GM21717 (cell line): ENCODE data around the gene TPSD1.
"Not testable (repeated sequence)": the region's sequence is repeated elsewhere in the genome, so short reads cannot be mapped to it uniquely, and the experiment has no call there.

Source experiments
- ATAC-seq: cut with Tn5 transposase; IDR thresholded peaks from one replicate; pipeline ENCODE4 v1.9.1; 2021; ENCODE audit warnings: mild to moderate bottlenecking, moderate library complexity; ENCODE audit not compliant: unreplicated experiment

The TPSD1 gene

GRCh38 chr16:1255276-1256122, at the start of gene TPSD1:
Gene TPSD1 (plus strand): TSS chr16:1256069. CDS start chr16:1256281, 212 bp downstream.
- ATAC-seq, result not testable (repeated sequence)

DNA sequence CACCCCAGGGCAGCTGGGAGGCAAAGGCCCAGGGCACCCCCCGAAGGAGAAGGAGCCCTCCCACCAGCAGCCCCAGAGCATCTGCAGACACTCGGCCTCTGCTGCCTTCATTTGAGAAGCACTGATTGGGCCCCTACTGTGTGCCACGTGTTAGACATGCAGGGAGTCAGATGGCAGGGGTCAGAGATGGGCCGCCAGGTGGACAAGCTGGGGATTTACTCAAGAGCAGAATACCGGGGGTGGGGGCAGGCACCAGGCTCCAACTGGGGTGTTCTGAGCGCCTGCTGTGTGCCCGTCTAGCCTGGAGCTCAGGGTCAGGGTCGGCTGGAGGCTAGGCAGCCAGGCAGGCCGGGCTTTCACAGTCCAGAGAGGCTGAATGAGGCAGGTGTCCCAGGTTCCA, 49.5 kb upstream of the TPSD1 start:
- no peak for ATAC-seq

GRCh38 chr16:1206786-1207185, 49.1 kb upstream of the TPSD1 start:
- no peak for ATAC-seq

DNA sequence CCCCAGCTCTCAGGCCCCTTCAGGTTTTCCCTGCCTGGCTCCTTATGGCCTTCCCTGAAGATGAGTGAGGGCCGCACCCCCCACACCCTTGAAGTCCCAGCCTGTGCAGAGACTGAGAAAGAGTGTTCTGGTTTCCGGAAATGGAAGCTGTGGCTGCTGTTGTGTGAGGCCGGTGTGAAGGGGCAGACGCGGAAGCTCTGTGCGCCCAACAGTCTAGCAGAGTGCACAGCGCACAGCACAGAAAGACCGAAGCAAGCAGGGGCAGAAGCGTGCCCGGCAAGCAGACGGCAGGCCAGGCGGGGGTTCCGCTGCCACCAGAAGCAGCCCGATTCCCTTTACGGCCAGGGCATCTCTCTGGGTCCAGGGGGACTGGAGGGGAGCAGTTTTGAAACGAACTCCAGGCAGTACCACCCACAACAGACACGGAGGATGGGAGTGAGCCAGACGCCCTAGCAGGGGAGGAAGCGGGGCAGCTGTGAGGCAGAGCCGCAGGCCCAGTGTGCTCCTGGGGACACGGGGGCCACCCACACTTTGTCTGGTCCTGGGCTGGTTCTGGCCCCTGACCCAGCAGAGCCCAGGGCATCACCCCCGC, 47.5 kb upstream of the TPSD1 start:
- ATAC-seq, result no peak

DNA sequence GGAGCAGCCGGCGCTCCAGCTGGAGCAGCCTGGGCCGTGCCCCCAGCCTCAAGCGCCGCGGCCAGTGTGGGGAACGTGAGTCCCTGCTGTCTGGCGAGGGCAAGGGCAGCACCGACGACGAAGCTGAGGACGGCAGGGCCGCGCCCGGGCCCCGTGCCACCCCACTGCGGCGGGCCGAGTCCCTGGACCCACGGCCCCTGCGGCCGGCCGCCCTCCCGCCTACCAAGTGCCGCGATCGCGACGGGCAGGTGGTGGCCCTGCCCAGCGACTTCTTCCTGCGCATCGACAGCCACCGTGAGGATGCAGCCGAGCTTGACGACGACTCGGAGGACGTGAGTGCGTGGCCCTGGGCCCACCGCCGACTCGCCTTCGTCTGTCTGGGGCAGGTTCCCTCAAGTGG, 46.8 kb upstream of the TPSD1 start:
- ATAC-seq, result no peak

DNA sequence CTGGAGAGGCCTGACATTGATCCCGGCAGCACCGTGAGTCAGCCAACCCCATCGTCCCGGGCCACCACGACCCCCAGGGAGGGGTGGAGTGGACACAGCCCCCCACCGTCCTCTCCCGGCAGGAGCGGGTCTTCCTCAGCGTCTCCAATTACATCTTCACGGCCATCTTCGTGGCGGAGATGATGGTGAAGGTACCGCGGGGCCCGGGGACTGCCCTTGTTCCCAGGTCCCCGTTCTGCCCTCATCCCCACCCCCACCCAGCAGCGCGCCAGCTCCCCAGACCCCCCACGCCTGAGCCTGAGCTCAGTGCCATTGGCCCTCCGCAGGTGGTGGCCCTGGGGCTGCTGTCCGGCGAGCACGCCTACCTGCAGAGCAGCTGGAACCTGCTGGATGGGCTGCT, 45.4 kb upstream of the TPSD1 start:
- no peak for ATAC-seq

- ATAC-seq, result no peak
Measured at GRCh38 chr16:1211451-1212268, 44.2 kb upstream of the TPSD1 start.

DNA sequence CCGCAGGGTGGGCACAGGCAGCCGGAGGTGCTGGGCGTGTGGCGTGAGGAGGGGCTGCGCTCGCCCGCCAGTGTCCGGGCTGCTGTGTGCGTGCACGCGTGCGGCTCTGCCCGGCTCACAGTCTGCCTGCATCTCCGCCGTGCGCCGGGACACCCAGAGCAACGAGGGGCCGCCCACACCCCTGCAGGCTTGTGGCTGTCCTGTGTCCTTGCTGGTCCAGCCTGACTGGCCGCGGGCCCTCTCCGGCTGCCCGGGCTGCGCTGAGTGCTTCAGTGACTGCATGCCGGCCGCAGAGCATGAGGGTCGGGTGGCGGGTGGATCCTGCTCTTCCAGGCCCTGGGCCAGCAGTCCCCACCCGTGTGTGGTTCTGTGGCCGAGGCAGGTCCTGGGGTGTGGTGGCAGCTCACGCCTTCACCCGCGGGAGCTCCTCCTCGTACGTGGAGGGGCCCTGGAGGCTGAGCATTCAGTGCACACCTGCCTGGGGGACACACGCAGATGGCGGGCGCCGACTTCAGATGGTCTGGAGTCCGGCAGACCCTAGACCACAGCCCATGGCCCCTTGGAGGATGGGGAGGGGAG, 43.2 kb upstream of the TPSD1 start:
- no peak for ATAC-seq

- no peak for ATAC-seq
Measured at GRCh38 chr16:1213231-1213630, 42.6 kb upstream of the TPSD1 start.

- ATAC-seq, result no peak
Measured at GRCh38 chr16:1213796-1214372, 42.0 kb upstream of the TPSD1 start.

DNA sequence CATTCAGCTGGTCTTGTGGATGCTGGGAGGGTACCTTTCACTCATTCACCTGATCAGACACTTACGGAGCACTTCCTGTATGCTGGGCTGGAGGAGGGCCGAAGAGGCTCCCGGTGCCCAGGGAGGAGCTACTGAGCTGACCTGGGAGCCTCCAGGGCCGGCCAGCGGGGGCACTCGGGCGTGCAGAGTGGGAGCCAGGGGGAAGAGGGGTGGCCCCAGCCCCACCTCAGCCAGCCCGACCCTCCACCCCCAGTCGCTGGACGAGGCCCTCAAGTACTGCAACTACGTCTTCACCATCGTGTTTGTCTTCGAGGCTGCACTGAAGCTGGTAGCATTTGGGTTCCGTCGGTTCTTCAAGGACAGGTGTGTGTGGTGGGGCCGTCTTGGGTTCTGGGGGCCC, 41.1 kb upstream of the TPSD1 start:
- no peak for ATAC-seq

- ATAC-seq, result no peak
Measured at GRCh38 chr16:1215574-1216295, 40.1 kb upstream of the TPSD1 start.

- no peak for ATAC-seq
Measured at GRCh38 chr16:1216296-1216619, 39.6 kb upstream of the TPSD1 start.

GRCh38 chr16:1216681-1217400, 39.0 kb upstream of the TPSD1 start:
- ATAC-seq, result no peak

GRCh38 chr16:1217526-1217925, 38.3 kb upstream of the TPSD1 start:
- no peak for ATAC-seq

GRCh38 chr16:1218061-1218929, 37.6 kb upstream of the TPSD1 start:
- ATAC-seq, result no peak

DNA sequence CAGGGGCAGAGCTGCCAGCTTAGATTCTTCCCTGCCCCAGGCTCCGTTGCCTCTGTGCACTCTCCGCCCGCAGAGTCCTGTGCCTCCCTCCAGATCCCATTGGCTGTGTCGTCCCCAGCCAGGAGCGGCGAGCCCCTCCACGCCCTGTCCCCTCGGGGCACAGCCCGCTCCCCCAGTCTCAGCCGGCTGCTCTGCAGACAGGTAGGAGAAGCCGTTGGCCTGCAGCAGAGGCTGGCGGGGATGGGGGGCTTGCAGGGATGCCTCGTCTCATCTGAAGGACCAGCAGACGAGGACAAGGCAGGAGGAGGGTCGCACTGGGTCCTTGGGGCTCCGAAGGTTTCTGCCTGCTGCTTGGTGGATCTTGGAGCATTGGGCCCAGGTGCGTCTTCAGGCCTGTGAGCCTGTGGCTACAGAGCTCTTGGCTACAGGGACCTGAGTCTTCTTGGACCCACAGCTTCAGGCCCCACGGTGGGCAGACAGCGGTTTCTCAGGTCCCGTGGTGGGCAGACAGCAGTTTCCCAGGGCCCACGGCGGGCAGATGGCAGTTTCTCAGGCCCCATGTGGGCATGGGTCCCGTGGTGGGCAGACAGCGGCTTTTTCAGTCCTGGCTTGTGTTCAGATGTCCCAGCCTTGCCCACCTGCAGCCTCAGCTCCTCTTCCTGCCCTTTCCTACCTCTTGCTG, 36.8 kb upstream of the TPSD1 start:
- no peak for ATAC-seq

GRCh38 chr16:1220098-1220728, 35.7 kb upstream of the TPSD1 start:
- ATAC-seq, result no peak
